GM23338 (cell line): Measurements from ENCODE around the gene RSRC1. TPM values are rescaled to one million over a fixed set of nuclear protein-coding genes. Genes with fewer than 3 reads are reported as not detected.

Experiments used
- ATAC-seq: fragments of 200-7000 bp; cut with Tn5 transposase; 3 replicates; pipeline ENCODE4 v1.9.1; 2020
- DNase-seq: peaks from one replicate; pipeline ENCODE4 v3.0.0-alpha.2; 2015; ENCODE audit warnings: low spot score
- H2AFZ ChIP-seq: fragments of 200-600 bp; sonication (generic); 2 replicates; pipeline ENCODE4 v1.8.0; 2016; ENCODE audit warnings: antibody characterized with exemption, mild to moderate bottlenecking, moderate library complexity
- H3F3A ChIP-seq: fragments of 200-600 bp; sonication (generic); replicated peaks from 2 replicates; pipeline ENCODE4 v1.8.0; 2017; ENCODE audit warnings: antibody characterized with exemption, mixed run types, low read depth
- H3K27ac ChIP-seq: fragments of 200-600 bp; sonication (generic); 2 replicates; pipeline ENCODE4 v1.6.1; 2016; ENCODE audit warnings: low read depth
- H3K27me3 ChIP-seq: fragments of 200-600 bp; sonication (generic); 2 replicates; pipeline ENCODE4 v1.8.0; 2016; ENCODE audit warnings: mild to moderate bottlenecking, mixed run types, moderate library complexity; ENCODE audit not compliant: insufficient read depth
- H3K36me3 ChIP-seq: fragments of 200-600 bp; sonication (generic); 2 replicates; pipeline ENCODE4 v1.8.0; 2016; ENCODE audit warnings: mild to moderate bottlenecking; ENCODE audit not compliant: insufficient read depth
- H3K4me1 ChIP-seq: fragments of 200-600 bp; sonication (generic); 2 replicates; pipeline ENCODE4 v1.8.0; 2016; ENCODE audit warnings: mild to moderate bottlenecking, moderate library complexity; ENCODE audit not compliant: insufficient read depth
- H3K4me2 ChIP-seq: fragments of 200-600 bp; sonication (generic); 2 replicates; pipeline ENCODE4 v1.7.1; 2017; ENCODE audit warnings: mixed run types
- H3K4me3 ChIP-seq: fragments of 200-600 bp; sonication (generic); 2 replicates; pipeline ENCODE4 v1.6.1; 2016; ENCODE audit warnings: mixed run types
- H3K79me2 ChIP-seq: fragments of 200-600 bp; sonication (generic); replicated peaks from 2 replicates; pipeline ENCODE4 v1.8.0; 2017; ENCODE audit warnings: mild to moderate bottlenecking; ENCODE audit not compliant: insufficient read depth
- H3K9me2 ChIP-seq: fragments of 200-600 bp; sonication (generic); 2 replicates; pipeline ENCODE4 v1.8.0; 2017; ENCODE audit not compliant: insufficient read depth
- H4K20me1 ChIP-seq: fragments of 200-600 bp; sonication (generic); replicated peaks from 2 replicates; pipeline ENCODE4 v1.8.0; 2017; ENCODE audit warnings: mild to moderate bottlenecking; ENCODE audit not compliant: insufficient read depth
- H3K27ac Mint-ChIP-seq: 2 replicates; pipeline ENCODE4 v1.8.0; 2020; ENCODE audit warnings: inconsistent platforms, mild to moderate bottlenecking, moderate library complexity, mixed read lengths
- H3K27me3 Mint-ChIP-seq: 3 replicates; pipeline ENCODE4 v1.8.0; 2022; ENCODE audit warnings: low read depth, mild to moderate bottlenecking, moderate library complexity, mixed read lengths, inconsistent platforms; ENCODE audit not compliant: insufficient read depth, poor library complexity
- H3K36me3 Mint-ChIP-seq: 3 replicates; pipeline ENCODE4 v1.8.0; 2021; ENCODE audit warnings: low read depth, mild to moderate bottlenecking, inconsistent platforms, moderate library complexity, mixed read lengths
- H3K4me1 Mint-ChIP-seq: 3 replicates; pipeline ENCODE4 v1.8.0; 2020; ENCODE audit warnings: mild to moderate bottlenecking, inconsistent platforms, mixed read lengths
- H3K4me3 Mint-ChIP-seq: 3 replicates; pipeline ENCODE4 v1.8.0; 2021; ENCODE audit warnings: moderate library complexity, mild to moderate bottlenecking, inconsistent platforms, mixed read lengths
- H3K9me3 Mint-ChIP-seq: 3 replicates; pipeline ENCODE4 v1.8.0; 2020; ENCODE audit warnings: moderate library complexity, mild to moderate bottlenecking, inconsistent platforms, mixed read lengths
- CREB1 ChIP-seq: fragments of 250-450 bp; sonication (Bioruptor Pico); IDR thresholded peaks from 2 replicates; pipeline ENCODE4 v1.5.0; 2020; ENCODE audit warnings: low read depth, mild to moderate bottlenecking, moderate library complexity
- CTCF ChIP-seq, 2 experiments: fragments of 200-600 bp in 1 of 2; sonication (generic) in 1 of 2; conservative IDR thresholded peaks; 2 replicates each; pipeline versions ENCODE4 v1.5.1 to v1.6.1; 2016 to 2017; ENCODE audit warnings: antibody characterized with exemption in 2 of 2, low read depth in 2 of 2, mild to moderate bottlenecking in 2 of 2, moderate library complexity in 1 of 2
- ETS1 ChIP-seq: IDR thresholded peaks from 2 replicates; pipeline ENCODE4 v1.6.1; 2016; ENCODE audit warnings: antibody characterized with exemption
- EZH2 ChIP-seq: fragments of 200-600 bp; sonication (generic); IDR thresholded peaks from one replicate; pipeline ENCODE4 v1.8.0; 2017; ENCODE audit warnings: antibody characterized with exemption, mild to moderate bottlenecking, low read depth; ENCODE audit not compliant: unreplicated experiment
- EZH2phosphoT487 ChIP-seq: fragments of 200-600 bp; sonication (generic); IDR thresholded peaks from one replicate; pipeline ENCODE4 v1.8.1; 2018; ENCODE audit warnings: antibody characterized with exemption; ENCODE audit not compliant: unreplicated experiment
- JUNB ChIP-seq: IDR thresholded peaks from one replicate; pipeline ENCODE4 v1.6.1; 2016; ENCODE audit warnings: antibody characterized with exemption; ENCODE audit not compliant: unreplicated experiment
- NANOG ChIP-seq: IDR thresholded peaks from 2 replicates; pipeline ENCODE4 v1.6.1; 2016; ENCODE audit warnings: antibody characterized with exemption, borderline replicate concordance
- POLR2AphosphoS5 ChIP-seq: IDR thresholded peaks from 2 replicates; pipeline ENCODE4 v1.6.1; 2016; ENCODE audit warnings: antibody characterized with exemption, low read depth
- REST ChIP-seq: IDR thresholded peaks from one replicate; pipeline ENCODE4 v1.6.1; 2018; ENCODE audit warnings: antibody characterized with exemption; ENCODE audit not compliant: unreplicated experiment
- STAT1 ChIP-seq: IDR thresholded peaks from one replicate; pipeline ENCODE4 v1.6.1; 2016; ENCODE audit warnings: antibody characterized with exemption; ENCODE audit not compliant: unreplicated experiment
- ZNF114 ChIP-seq: fragments of 250-450 bp; sonication (Bioruptor Pico); IDR thresholded peaks from 2 replicates; pipeline ENCODE4 v1.5.0; 2020; ENCODE audit warnings: mild to moderate bottlenecking, moderate library complexity
- ZNF331 ChIP-seq: fragments of 250-450 bp; sonication (Bioruptor Pico); IDR thresholded peaks from 2 replicates; pipeline ENCODE4 v1.5.0; 2020; ENCODE audit warnings: low read depth, mild to moderate bottlenecking, moderate library complexity
- ZNF462 ChIP-seq: fragments of 250-450 bp; sonication (Bioruptor Pico); IDR thresholded peaks from 2 replicates; pipeline ENCODE4 v1.5.0; 2020; ENCODE audit warnings: mild to moderate bottlenecking, moderate library complexity
- polyA plus RNA-seq: library from polyadenylated mRNA; unstranded; fragments of >200 nt; fragmentation: Nextera tagmentation; extraction: Ambion mirVana; gene quantifications from 2 replicates; pipeline ENCODE4 v1.2.1, GENCODE V29; 2016
- total RNA-seq: library from RNA; depleted of rRNA; stranded (reverse); fragments of >200 nt; shearing (Covaris generic); gene quantifications from 2 replicates; pipeline ENCODE4 v1.2.3, GENCODE V29; 2014

Gene RSRC1
- total and polyA plus RNA-seq, 2 experiments from 2014 or later, result 32.5 to 76.8 TPM

- no peak overlapping the region for H3K27ac Mint-ChIP-seq
- Histone ChIP-seq H3K79me2 (no peaks in the 10 kb centered on the region), H3K9me2 (no peaks in the 10 kb centered on the region), H4K20me1 (no peaks in the 10 kb centered on the region; the same call in 1 of the 2 replicates), H2AFZ (no peak overlapping the region), H3F3A (no peaks in the 10 kb centered on the region), H3K36me3 (no peaks in the 10 kb centered on the region), H3K27me3 (no peaks in the 10 kb centered on the region), H3K27ac (no peak overlapping the region), H3K4me3 (no peak overlapping the region), H3K4me2 (no peak overlapping the region), H3K4me1 (no peaks in the 10 kb centered on the region)
- peaks cover 11% of the 10 kb centered on the region; the same call in 2 of the 3 replicates for H3K9me3 Mint-ChIP-seq
- DNase-seq (no peak), ATAC-seq (no peak)
- H3K4me1 Mint-ChIP-seq, result no peaks in the 10 kb centered on the region
- no peaks in the 10 kb centered on the region for H3K27me3 Mint-ChIP-seq
- no peak overlapping the region for H3K4me3 Mint-ChIP-seq
- TF ChIP-seq CTCF (conservative IDR thresholded peaks at IDR 0.05; ENCODE audit: low read depth in 2 of 2), result no peak
- TF ChIP-seq EZH2, result no peak
- no peak for TF ChIP-seq ZNF462 (CRISPR knock-in tag)
- TF ChIP-seq STAT1, result no peak
- TF ChIP-seq ZNF114 (CRISPR knock-in tag), result no peak
- TF ChIP-seq ETS1, result no peak
- TF ChIP-seq NANOG, result no peak
- TF ChIP-seq EZH2phosphoT487, result no peak
- no peak for TF ChIP-seq REST
- TF ChIP-seq CREB1 (CRISPR knock-in tag), result no peak
- no peak for TF ChIP-seq ZNF331
- no peak for TF ChIP-seq POLR2AphosphoS5
- TF ChIP-seq JUNB, result no peak
- peaks cover 3% of the 10 kb centered on the region; the same call in 1 of the 3 replicates for H3K36me3 Mint-ChIP-seq
Measured at GRCh38 chr3:158548691-158549090, 438.8 kb downstream of the RSRC1 start.
